ENCODE measurements around the gene ATP8A2. TPM values are rescaled to one million over a fixed set of nuclear protein-coding genes. Genes with fewer than 3 reads are reported as not detected.

ATP8A2 gene
- total RNA-seq, 1 donor from 2014 or later: 1.3 TPM

DNA sequence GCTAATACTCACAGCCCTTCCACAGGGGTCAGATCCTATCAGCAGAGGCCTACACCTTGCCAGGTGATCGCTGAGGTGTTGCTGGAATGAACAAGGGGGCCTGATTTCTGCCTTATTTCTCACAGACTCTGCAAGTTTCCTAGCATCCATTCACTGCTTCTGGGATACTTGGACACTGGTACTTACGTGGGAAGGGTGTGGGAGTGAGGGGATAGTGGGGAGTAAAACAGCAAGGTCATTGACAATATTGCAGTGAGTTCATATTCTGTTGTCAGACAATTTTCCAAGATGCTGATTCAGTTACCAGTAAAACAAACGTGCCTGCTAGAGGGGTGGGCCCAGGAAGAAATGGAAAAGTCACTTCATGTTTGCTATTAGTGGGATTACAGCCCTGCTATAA, 403.5 kb downstream of the ATP8A2 start:
- H3K36me3 ChIP-seq (ENCODE audit: insufficient read depth, low read length): no peaks in the 10 kb centered on the region
- no peak overlapping the region for H3K4me3 Mint-ChIP-seq (ENCODE audit: unreplicated experiment)
- H3K79me2 ChIP-seq (ENCODE audit: insufficient read depth, low read length): no peaks in the 10 kb centered on the region
- DNase-seq (ENCODE audit: low read depth) (no peak), FAIRE-seq (no peak)
- H3K27ac Mint-ChIP-seq (ENCODE audit: unreplicated experiment): no peak overlapping the region
- peaks cover 2% of the 10 kb centered on the region for H3K36me3 Mint-ChIP-seq (ENCODE audit: low read depth, unreplicated experiment)
- H3K27ac ChIP-seq (ENCODE audit: low read depth, low read length): no peak overlapping the region
- peaks cover 8% of the 10 kb centered on the region for H3K9me3 Mint-ChIP-seq (ENCODE audit: unreplicated experiment)
- H3K4me1 ChIP-seq (ENCODE audit: insufficient read depth, low read length): peaks cover 11% of the 10 kb centered on the region
- H2AFZ ChIP-seq (ENCODE audit: low read depth, low read length): no peak overlapping the region
- TF ChIP-seq EZH2 (IDR thresholded peaks at IDR 0.05; ENCODE audit: insufficient read depth, low read length) (no peak), CTCF (IDR thresholded peaks at IDR 0.05; ENCODE audit: insufficient read depth, low read depth, low read length) (no peak)
- H3K9me3 ChIP-seq (ENCODE audit: insufficient read depth, low read depth, low read length): no peaks in the 10 kb centered on the region
- no peaks in the 10 kb centered on the region for H3K27me3 ChIP-seq (ENCODE audit: insufficient read depth, low read length)
- H4K20me1 ChIP-seq (ENCODE audit: insufficient read depth, low read length): no peaks in the 10 kb centered on the region
- no peak overlapping the region for H3K9ac ChIP-seq (ENCODE audit: low read length)
- H3K4me2 ChIP-seq (ENCODE audit: low read length): no peak overlapping the region
- H3K4me3 ChIP-seq (ENCODE audit: insufficient read depth, low read depth, low read length): no peak overlapping the region
- H3K4me1 Mint-ChIP-seq (ENCODE audit: low read depth, unreplicated experiment): peaks cover 29% of the 10 kb centered on the region
- peaks cover 4% of the 10 kb centered on the region for H3K27me3 Mint-ChIP-seq (ENCODE audit: low read depth, unreplicated experiment)

- no peaks in the 10 kb centered on the region for H3K27me3 ChIP-seq (ENCODE audit: insufficient read depth, low read length)
- H3K9me3 Mint-ChIP-seq (ENCODE audit: unreplicated experiment): peaks cover 5% of the 10 kb centered on the region
Observed at GRCh38 chr13:25775986-25776385, 404.2 kb downstream of the ATP8A2 start.

More at GRCh38 chr13:25775986-25776385, 404.2 kb downstream of the ATP8A2 start:
- Mint-ChIP-seq H3K4me1 (ENCODE audit: low read depth, unreplicated experiment) (peaks cover 26% of the 10 kb centered on the region), H3K36me3 (ENCODE audit: low read depth, unreplicated experiment) (no peaks in the 10 kb centered on the region), H3K4me3 (ENCODE audit: unreplicated experiment) (no peak overlapping the region), H3K27me3 (ENCODE audit: low read depth, unreplicated experiment) (peaks cover 2% of the 10 kb centered on the region), H3K27ac (ENCODE audit: unreplicated experiment) (no peak overlapping the region)
- Histone ChIP-seq H4K20me1 (ENCODE audit: insufficient read depth, low read length) (no peaks in the 10 kb centered on the region), H2AFZ (ENCODE audit: low read depth, low read length) (no peak overlapping the region), H3K9me3 (ENCODE audit: insufficient read depth, low read depth, low read length) (no peaks in the 10 kb centered on the region), H3K79me2 (ENCODE audit: insufficient read depth, low read length) (no peaks in the 10 kb centered on the region), H3K9ac (ENCODE audit: low read length) (no peak overlapping the region), H3K27ac (ENCODE audit: low read depth, low read length) (no peak overlapping the region), H3K4me1 (ENCODE audit: insufficient read depth, low read length) (peaks cover 11% of the 10 kb centered on the region), H3K4me3 (ENCODE audit: insufficient read depth, low read depth, low read length) (no peak overlapping the region), H3K4me2 (ENCODE audit: low read length) (no peak overlapping the region), H3K36me3 (ENCODE audit: insufficient read depth, low read length) (no peaks in the 10 kb centered on the region)
- no peak for DNase-seq (ENCODE audit: low read depth)
- no peak for TF ChIP-seq EZH2 (IDR thresholded peaks at IDR 0.05; ENCODE audit: insufficient read depth, low read length)
- no peak for TF ChIP-seq CTCF (IDR thresholded peaks at IDR 0.05; ENCODE audit: insufficient read depth, low read depth, low read length)
- FAIRE-seq: no peak

Measured in astrocyte (in vitro differentiated cells and primary cell).